ENCODE measurements around the gene SULT1B1. TPM values are rescaled to one million over a fixed set of nuclear protein-coding genes. Genes with fewer than 3 reads are reported as not detected.

The SULT1B1 gene
- total and polyA plus RNA-seq, 2 of the 8 experiments (the other 6 are each of a cell fraction or from before 2014, with no cell fraction given): not detected

DNA sequence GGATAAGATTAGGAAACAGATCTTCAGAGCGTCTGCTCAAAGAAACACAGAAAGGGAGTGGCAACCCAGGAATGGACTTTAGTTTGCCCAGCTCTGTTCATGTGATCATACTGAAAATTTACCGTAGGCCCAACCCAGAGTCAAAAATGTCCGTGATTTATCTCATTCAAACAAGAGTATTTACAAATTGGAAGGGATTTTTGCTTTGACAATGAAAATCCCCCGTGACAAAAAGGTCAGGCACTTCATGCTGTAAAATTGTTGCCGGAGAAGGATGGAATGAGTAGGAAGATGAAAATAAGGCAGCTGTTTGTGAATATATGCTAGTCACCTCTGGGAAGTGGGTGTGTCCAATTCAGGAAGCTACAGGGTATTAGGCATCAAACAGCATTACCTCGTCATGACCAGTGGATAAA lies 1.2 kb downstream of the SULT1B1 start:
- no peak overlapping the region for H3K4ac ChIP-seq (replicated peaks; ENCODE audit: insufficient read length, low read depth, low read length)
- H2AFZ ChIP-seq (ENCODE audit: low read length): no peak overlapping the region
- H3K4me2 ChIP-seq (ENCODE audit: insufficient read depth in 1 of 2, low read depth in 2 of 2, low read length in 2 of 2): no peak overlapping the region
- FAIRE-seq (no peak), DNase-seq (ENCODE audit: low read depth in 1 of 2, low spot score in 2 of 2) (no peak)
- ChIA-PET CTCF (ENCODE audit: partially characterized antibody) (no interaction called here), POLR2A (ENCODE audit: partially characterized antibody) (no interaction called here)
- H2BK15ac ChIP-seq (ENCODE audit: low read length): no peak overlapping the region
- no peak overlapping the region for H4K8ac ChIP-seq (ENCODE audit: extremely low read depth, insufficient read depth, low read length)
- no peak overlapping the region for H2AK5ac ChIP-seq (ENCODE audit: low read depth, low read length)
- H3K79me2 ChIP-seq (ENCODE audit: control insufficient read depth in 1 of 2, insufficient read depth in 2 of 2, low read length in 2 of 2): no peaks in the 10 kb centered on the region
- no peak overlapping the region for H3K27ac ChIP-seq (ENCODE audit: low read depth, low read length)
- no peak overlapping the region for H3K18ac ChIP-seq (ENCODE audit: extremely low read depth, low read length)
- no peak overlapping the region for H2BK20ac ChIP-seq (ENCODE audit: low read length)
- no peak overlapping the region for H2BK120ac ChIP-seq (replicated peaks; ENCODE audit: low read depth, low read length)
- no peak overlapping the region for H3K9ac ChIP-seq (replicated peaks in 1 of 4; ENCODE audit: extremely low read depth in 1 of 4, low read depth in 3 of 4, low read length in 3 of 4)
- no peaks in the 10 kb centered on the region for H4K20me1 ChIP-seq (replicated peaks in 1 of 2; ENCODE audit: control insufficient read depth in 1 of 2, insufficient read depth in 2 of 2, low read length in 2 of 2)
- H3K79me1 ChIP-seq (ENCODE audit: low read depth, low read length): no peaks in the 10 kb centered on the region
- H3K27me3 ChIP-seq (replicated peaks in 1 of 4; ENCODE audit: control insufficient read depth in 3 of 4, extremely low read depth in 1 of 4, insufficient read depth in 3 of 4, low read length in 3 of 4): no peaks in the 10 kb centered on the region
- no peak overlapping the region for H3K4me3 ChIP-seq (ENCODE audit: extremely low read depth in 1 of 4, insufficient read depth in 2 of 4, low read depth in 3 of 4, low read length in 4 of 4)
- H4K91ac ChIP-seq (replicated peaks; ENCODE audit: insufficient read length, low read length): no peak overlapping the region
- TF ChIP-seq CREB1 (IDR thresholded peaks at IDR 0.05) (no peak), NANOG (IDR thresholded peaks at IDR 0.05; ENCODE audit: insufficient read depth, low read depth, low read length, poor library complexity, severe bottlenecking) (no peak), TAF1 (IDR thresholded peaks at IDR 0.05; ENCODE audit: low read depth, low read length) (no peak), TCF12 (IDR thresholded peaks at IDR 0.05; ENCODE audit: low read depth, low read length) (no peak), SUZ12 (IDR thresholded peaks at IDR 0.05; ENCODE audit: low read length) (no peak), BACH1 (IDR thresholded peaks at IDR 0.05; ENCODE audit: low read length) (no peak), ASH2L (IDR thresholded peaks at IDR 0.05; ENCODE audit: low read length) (no peak), EZH2 (IDR thresholded peaks at IDR 0.05; ENCODE audit: low read depth, low read length, severe bottlenecking) (no peak), SP1 (IDR thresholded peaks at IDR 0.05; ENCODE audit: low read depth, low read length) (no peak), KDM5A (IDR thresholded peaks at IDR 0.05; ENCODE audit: low read length) (no peak)
- TF ChIP-seq, protein P1, sequence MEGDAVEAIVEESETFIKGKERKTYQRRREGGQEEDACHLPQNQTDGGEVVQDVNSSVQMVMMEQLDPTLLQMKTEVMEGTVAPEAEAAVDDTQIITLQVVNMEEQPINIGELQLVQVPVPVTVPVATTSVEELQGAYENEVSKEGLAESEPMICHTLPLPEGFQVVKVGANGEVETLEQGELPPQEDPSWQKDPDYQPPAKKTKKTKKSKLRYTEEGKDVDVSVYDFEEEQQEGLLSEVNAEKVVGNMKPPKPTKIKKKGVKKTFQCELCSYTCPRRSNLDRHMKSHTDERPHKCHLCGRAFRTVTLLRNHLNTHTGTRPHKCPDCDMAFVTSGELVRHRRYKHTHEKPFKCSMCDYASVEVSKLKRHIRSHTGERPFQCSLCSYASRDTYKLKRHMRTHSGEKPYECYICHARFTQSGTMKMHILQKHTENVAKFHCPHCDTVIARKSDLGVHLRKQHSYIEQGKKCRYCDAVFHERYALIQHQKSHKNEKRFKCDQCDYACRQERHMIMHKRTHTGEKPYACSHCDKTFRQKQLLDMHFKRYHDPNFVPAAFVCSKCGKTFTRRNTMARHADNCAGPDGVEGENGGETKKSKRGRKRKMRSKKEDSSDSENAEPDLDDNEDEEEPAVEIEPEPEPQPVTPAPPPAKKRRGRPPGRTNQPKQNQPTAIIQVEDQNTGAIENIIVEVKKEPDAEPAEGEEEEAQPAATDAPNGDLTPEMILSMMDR (IDR thresholded peaks at IDR 0.05; ENCODE audit: control extremely low read depth in 1 of 3, insufficient read depth in 1 of 3, low read depth in 1 of 3, low read length in 3 of 3): no peak
- H3K4me1 ChIP-seq (replicated peaks in 1 of 4; ENCODE audit: control insufficient read depth in 3 of 4, insufficient read depth in 4 of 4, low read length in 3 of 4): no peaks in the 10 kb centered on the region
- H3K23me2 ChIP-seq (ENCODE audit: low read depth, low read length): peaks cover 2% of the 10 kb centered on the region; the same call in 1 of the 2 replicates
- WGBS, 2 experiments (ENCODE audit: extremely low coverage in 1 of 2, insufficient coverage in 1 of 2, insufficient read length in 1 of 2, insufficient replicate concordance in 2 of 2, low coverage in 1 of 2, low lambda C conversion rate in 2 of 2, missing lambda C conversion rate in 1 of 2): 87% methylated on average over 6 of the region's 6 CpGs; no CpG with 5 or more reads in 1 of the 2 experiments
- no peaks in the 10 kb centered on the region for H3K36me3 ChIP-seq (ENCODE audit: control insufficient read depth in 2 of 4, insufficient read depth in 4 of 4, low read length in 3 of 4)
- no peak overlapping the region for H2BK5ac ChIP-seq (ENCODE audit: low read depth, low read length)
- H3K56ac ChIP-seq (replicated peaks; ENCODE audit: insufficient read length, low read depth, low read length): no peak overlapping the region
- H3K9me3 ChIP-seq (ENCODE audit: insufficient read depth in 2 of 2, low read depth in 1 of 2, low read length in 1 of 2): no peaks in the 10 kb centered on the region
- H3K14ac ChIP-seq (ENCODE audit: insufficient read length): no peak overlapping the region
- no peak overlapping the region for H2BK12ac ChIP-seq (ENCODE audit: low read depth, low read length)
- no peak overlapping the region for H3K23ac ChIP-seq (ENCODE audit: insufficient read length)
- no peak overlapping the region for H4K5ac ChIP-seq (ENCODE audit: insufficient read length, low read depth, low read length)
